CD4-positive, alpha-beta T cell treated with Interleukin-6 for 4 hours (primary cell): ENCODE results near the gene RASSF3.
"Not testable (repeated sequence)": the region's sequence is repeated elsewhere in the genome, so short reads cannot be mapped to it uniquely, and the experiment has no call there.

Source experiments
- DNase-seq: peaks from one replicate; pipeline ENCODE4 v3.0.0-alpha.2; 2020; ENCODE audit warnings: mixed read lengths

The RASSF3 gene

DNA sequence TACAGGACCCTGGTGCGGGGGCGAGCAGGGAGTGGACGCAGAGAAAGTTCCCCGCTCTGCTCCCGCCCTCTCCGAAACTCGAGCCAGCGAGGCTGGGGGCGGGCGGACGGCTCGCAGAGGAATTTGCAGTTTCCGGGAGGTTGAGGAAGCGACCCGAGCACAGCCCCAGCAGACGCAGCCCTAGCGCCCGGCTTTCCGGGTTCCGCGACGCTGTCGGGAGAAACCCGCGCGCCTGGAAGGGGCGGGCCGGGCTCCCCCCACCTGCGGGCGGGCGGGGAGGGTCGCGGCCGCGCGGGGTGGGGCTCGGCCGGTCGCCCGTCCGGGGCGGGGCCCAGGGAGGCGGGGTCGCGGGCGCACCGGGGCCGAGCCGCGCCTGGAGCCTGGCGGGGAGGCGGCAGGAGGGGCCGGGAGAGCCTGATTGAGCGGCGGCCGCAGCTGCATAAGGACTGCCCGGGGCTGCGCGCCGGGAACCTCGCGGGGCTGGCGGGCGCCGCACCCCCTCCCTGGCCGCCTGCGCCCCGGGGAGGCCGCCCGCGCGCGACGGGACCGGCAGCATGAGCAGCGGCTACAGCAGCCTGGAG is at the start of gene RASSF3:
TSS of gene RASSF3 (plus strand) at position 417 of the 581 bp plus-strand sequence. CDS start at position 555, 138 bp downstream.
- peak; percentile 89 for DNase-seq

- no peak for DNase-seq
These were observed 48.8 kb upstream of the RASSF3 start for GRCh38 chr12:64561302-64562136.

- no peak for DNase-seq
These were observed 44.2 kb upstream of the RASSF3 start for GRCh38 chr12:64566122-64566521.

- no peak for DNase-seq
These were observed 43.3 kb upstream of the RASSF3 start for GRCh38 chr12:64566831-64567517.

DNA sequence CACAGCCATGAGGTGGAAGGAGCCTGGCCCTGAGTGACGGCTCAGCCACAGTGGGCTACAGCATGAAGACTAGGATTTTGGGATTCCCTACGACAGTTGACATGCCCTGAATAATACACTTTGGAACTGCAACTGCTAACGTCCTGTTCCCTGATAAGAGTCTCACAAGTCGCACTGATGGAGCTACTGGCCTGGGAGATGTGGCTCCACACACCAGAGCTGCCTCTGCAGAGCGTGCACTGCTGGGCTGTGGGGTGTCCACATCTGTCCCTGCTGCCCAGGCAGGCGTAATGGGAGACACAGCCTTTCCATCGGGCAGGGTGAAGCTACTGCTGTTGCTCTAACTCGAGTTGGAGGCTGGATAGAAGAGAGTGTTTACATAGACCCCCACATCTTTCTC is 42.7 kb upstream of the RASSF3 start:
- DNase-seq = no peak

GRCh38 chr12:64568298-64568697 is 42.0 kb upstream of the RASSF3 start:
- no peak for DNase-seq

GRCh38 chr12:64569923-64570691 is 40.2 kb upstream of the RASSF3 start:
- no peak for DNase-seq

- peak; percentile 55 for DNase-seq
These were observed 38.9 kb upstream of the RASSF3 start for GRCh38 chr12:64571411-64571810.

DNA sequence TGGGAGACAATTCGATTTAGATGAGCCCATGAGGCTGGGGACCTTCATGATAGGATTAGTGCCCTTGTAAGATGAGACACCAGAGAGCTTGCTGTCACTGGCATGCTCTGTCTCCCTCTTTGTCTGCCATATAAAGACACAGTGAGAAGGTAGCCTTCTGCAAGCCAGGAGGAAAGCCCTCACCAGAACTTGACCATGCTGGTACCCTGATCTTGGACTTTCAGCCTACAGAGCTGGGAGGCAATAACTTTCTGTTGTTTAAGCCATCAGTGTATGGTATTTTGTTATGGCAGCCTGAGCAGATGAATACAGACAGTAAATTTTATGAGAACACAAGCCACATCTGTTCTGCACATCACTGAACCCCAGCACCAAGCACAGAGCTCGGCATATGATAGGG is 38.1 kb upstream of the RASSF3 start:
- no peak for DNase-seq

GRCh38 chr12:64574837-64575236 is 35.5 kb upstream of the RASSF3 start:
- DNase-seq = no peak

DNA sequence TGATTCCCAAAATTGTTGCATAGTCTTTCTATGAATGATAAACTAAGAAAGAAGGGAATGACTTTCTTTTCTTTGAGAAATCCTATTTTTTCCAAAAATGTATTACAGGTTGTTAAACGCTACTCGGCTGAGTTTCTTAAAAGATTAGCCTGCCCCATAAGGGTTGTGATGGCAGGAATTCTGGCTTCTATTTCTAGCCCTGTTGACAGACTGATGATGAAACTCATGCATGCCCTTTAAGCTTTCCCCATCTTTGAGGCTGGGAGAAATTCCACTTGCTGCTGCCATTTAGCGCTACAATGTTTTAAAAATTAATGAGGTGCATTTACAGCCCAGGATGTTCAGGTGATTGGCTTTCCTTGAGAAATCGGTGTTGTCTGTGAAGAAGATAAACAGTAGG is 33.2 kb upstream of the RASSF3 start:
- DNase-seq = no peak

DNA sequence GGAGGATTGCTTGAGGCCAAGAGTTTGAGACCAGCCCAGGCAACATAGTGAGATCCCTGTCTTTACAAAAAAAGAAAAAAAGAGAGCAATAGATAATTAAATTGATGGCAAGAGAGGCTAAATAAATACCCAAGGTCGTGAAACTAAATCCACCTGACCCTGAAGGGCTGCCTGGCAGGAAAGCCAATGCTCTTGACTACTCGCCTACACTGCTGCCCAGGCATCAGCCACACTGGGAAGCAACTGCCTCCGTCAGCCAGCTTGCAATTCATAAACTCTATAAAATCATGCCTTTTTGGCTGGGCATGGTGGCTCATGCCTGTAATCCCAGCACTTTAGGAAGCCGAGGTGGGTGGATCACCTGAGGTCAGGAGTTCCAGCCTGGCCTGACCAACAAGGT is 31.7 kb upstream of the RASSF3 start:
- DNase-seq = no peak

DNA sequence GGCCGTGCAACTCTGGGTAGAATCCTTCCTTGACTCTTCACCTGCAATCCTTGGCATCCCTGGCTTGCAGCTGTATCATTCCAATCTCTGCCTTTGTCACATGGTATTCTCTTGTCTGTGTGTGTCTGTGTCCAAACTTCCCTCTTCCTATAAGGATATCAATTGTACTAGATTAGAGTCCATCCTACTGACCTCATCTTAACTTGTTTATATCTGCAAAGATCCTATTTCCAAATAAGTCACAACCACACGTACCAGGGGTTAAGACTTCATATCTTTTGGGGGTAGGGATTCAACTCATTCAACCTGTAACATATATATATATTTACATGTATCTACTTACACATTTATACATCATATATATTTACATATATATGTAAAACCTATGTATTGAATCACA is 29.6 kb upstream of the RASSF3 start:
- no peak for DNase-seq

GRCh38 chr12:64582114-64582513 is 28.2 kb upstream of the RASSF3 start:
- no peak for DNase-seq

DNA sequence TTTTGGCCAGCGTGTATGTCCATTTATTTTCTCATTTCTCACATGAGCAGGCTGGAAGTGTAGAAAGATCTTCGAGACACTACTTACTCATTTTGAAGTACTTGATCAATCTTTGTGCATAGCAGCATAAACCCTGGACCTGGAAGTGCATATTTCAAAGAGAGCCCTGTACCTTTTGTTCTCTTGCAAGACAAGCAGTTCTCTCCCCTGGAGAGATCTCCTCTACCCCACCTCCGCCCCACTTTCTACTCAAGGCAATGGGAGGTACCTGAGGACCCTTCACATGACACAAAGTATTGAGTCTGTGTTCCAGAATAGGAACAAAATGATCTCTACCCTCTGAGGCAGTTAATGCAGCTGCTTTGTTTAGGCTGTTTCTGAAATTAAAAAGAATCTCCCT is 27.4 kb upstream of the RASSF3 start:
- DNase-seq = no peak

DNA sequence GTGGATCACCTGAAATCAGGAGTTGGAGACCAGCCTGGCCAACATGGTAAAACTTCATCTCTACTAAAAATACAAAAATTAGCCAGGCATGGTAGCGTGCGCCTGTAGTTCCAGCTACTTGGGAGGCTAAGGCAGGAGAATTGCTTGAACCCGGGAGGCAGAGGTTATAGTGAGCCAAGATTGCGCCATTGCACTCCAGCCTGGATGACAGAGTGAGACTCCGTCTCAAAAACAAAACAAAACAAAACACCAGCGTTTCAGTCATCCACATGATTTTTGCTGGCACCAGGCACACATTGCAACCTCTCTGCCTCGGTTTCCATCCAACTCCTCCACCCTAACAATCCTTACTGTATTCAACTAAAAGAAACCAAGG is 26.9 kb upstream of the RASSF3 start:
- DNase-seq = not testable (repeated sequence)

- no peak for DNase-seq
These were observed 26.4 kb upstream of the RASSF3 start for GRCh38 chr12:64583771-64584421.

- no peak for DNase-seq
These were observed 25.2 kb upstream of the RASSF3 start for GRCh38 chr12:64585104-64585503.

DNA sequence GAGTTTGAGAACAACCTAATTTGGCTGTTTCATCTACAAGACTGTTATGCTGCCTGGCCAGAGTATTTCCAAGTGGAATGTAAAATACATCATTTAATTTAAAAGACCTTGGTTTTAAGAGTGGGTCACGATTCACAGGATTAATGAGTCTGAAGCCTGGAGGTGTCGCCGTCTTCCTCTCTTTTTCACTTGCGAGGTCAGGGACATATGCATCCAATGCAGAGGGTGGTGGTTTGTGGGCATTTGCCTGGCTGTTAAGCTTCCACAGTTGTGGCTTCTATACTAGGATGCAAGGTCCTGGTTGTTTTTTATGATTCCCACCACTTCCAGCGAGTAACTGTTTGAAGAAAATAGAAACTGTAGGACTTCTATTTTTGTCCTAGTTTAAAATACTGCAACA is 22.8 kb upstream of the RASSF3 start:
- DNase-seq = no peak

GRCh38 chr12:64590183-64590582 is 20.1 kb upstream of the RASSF3 start:
- DNase-seq = no peak

DNA sequence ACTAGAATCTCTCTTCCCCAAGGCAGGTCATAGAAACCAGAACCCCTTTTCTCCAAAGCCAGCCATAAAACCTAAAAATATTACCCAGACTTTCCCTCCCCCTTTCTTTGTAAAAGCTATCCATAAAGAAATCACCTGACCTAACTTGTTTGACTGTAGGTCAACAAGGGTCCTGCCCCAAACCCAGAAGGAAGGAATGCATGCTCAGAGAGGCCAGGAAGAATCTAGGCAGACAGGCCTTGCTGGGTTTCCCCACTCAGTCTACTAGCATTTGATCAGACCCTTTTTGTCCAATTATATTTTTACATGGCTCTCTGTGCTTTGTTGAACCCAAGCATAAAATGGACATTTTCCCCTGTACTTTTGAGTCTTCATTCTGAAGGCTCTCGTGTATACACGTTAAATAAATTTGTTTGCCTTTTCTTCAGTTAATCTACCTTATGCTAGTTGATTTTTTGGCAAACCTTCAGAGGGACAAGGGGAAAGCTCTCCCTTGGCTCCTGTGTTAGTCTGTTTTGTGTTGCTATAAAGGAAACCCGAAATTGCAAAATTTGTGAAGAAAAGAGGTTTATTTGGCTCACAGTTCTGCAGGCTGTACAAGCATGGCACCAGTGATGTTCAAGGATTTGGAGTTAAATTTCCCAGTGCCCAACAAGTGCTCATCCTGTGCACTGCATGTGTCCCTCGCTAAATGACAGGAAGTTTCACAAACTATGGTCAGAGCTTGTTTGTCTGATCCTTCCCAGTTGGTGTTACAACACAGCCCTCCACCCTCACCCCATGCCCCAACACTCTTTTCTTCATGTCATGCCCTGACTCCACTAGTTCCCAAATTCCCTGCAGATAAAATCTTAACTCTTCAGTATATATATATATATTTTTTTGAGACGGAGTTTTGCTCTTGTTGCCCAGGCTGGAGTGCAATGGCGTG is 14.2 kb upstream of the RASSF3 start:
- DNase-seq = no peak

DNA sequence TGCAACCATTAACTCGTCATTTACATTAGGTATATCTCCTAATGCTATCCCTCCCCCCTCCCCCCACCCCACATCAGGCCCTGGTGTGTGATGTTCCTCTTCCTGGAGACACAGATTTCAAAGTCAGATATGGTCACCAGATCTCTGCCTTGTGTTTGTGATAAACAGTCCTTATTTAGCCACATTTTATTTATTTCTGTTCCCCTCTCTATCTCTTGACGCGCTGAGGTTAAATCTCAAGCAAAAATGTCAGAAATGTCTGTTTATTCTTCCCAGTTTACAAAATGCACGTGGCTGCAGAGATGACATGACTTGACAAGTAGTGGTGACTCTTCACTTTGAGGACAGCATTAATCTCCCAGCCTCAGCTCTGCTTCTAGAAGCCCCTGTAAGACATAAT is 11.5 kb upstream of the RASSF3 start:
- no peak for DNase-seq
